ENCODE data around the gene CRACDL. TPM values are rescaled to one million over a fixed set of nuclear protein-coding genes. Genes with fewer than 3 reads are reported as not detected.
A peak's percentile ranks its signal among the peaks of the same experiment; 100 is the strongest.

The CRACDL gene
- total and polyA plus RNA-seq, 2 of the 13 experiments (the other 11 are each of a cell fraction or from before 2014, with no cell fraction given), result 0.15 to 0.26 TPM

DNA sequence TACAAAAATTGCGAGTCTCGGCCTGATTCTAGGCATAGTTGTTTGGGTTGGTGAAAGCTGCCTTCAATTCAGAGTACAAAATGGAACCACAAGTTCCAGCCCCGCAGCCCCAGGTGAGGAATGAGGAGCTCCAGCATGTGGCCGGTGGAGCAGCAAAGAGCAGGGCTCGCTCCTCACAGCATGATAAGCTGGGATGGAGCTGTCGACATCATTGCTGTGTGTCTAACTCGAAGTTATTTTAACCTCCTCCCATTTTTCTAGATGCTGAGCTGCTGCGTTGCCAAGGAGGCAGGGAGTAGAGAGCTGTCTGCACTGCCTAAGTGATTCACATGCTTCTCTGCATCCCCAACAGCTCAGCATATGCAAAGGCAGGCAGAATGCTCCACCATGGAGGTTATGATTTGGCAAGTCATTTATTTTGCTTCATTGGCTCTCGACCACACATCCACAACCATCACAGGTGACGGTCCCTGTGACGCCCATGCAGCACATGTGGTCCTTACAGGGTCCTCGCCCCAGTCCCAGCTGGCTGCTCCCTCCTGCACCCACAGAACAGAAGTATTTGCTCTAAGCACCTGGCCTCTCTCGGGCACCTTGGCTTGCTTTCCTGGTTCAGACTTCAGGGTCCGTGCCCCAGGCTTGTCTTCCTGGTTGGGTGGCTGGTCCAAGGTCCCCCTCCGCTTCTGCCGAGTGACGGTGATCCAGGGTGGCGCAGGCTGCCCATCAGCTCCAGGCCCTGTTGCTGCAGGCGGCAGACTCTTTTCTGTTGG, 139.1 kb downstream of the CRACDL start (continued):
- TF ChIP-seq MAF1 (CRISPR knock-in tag; IDR thresholded peaks at IDR 0.05; ENCODE audit: borderline replicate concordance) (no peak), TBX2 (CRISPR knock-in tag; IDR thresholded peaks at IDR 0.05; ENCODE audit: borderline replicate concordance) (no peak), HMGXB4 (CRISPR knock-in tag; IDR thresholded peaks at IDR 0.05; ENCODE audit: borderline replicate concordance in 1 of 2, low read depth in 1 of 2) (no peak), ZNF260 (CRISPR knock-in tag; IDR thresholded peaks at IDR 0.05; ENCODE audit: borderline replicate concordance, low read depth) (no peak), ZBTB39 (CRISPR knock-in tag; IDR thresholded peaks at IDR 0.05) (no peak), PCBP1 (IDR thresholded peaks at IDR 0.05; ENCODE audit: borderline replicate concordance, low read depth, low read length) (no peak), ZNF737 (CRISPR knock-in tag; IDR thresholded peaks at IDR 0.05; ENCODE audit: borderline replicate concordance) (0 out of 2 replicates have a peak, but pooled peaks have one; percentile 0), CENPX (CRISPR knock-in tag; IDR thresholded peaks at IDR 0.05) (no peak), ZNF883 (CRISPR knock-in tag; IDR thresholded peaks at IDR 0.05; ENCODE audit: not compliant biosample characterization) (no peak), SAFB2 (CRISPR knock-in tag; IDR thresholded peaks at IDR 0.05; ENCODE audit: borderline replicate concordance, low read depth) (no peak), ATF5 (CRISPR knock-in tag; IDR thresholded peaks at IDR 0.05; ENCODE audit: low read depth) (no peak)
- TF ChIP-seq, protein P1, sequence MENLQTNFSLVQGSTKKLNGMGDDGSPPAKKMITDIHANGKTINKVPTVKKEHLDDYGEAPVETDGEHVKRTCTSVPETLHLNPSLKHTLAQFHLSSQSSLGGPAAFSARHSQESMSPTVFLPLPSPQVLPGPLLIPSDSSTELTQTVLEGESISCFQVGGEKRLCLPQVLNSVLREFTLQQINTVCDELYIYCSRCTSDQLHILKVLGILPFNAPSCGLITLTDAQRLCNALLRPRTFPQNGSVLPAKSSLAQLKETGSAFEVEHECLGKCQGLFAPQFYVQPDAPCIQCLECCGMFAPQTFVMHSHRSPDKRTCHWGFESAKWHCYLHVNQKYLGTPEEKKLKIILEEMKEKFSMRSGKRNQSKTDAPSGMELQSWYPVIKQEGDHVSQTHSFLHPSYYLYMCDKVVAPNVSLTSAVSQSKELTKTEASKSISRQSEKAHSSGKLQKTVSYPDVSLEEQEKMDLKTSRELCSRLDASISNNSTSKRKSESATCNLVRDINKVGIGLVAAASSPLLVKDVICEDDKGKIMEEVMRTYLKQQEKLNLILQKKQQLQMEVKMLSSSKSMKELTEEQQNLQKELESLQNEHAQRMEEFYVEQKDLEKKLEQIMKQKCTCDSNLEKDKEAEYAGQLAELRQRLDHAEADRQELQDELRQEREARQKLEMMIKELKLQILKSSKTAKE (CRISPR knock-in tag; IDR thresholded peaks at IDR 0.05; ENCODE audit: borderline replicate concordance), result no peak
- TF ChIP-seq, protein P2, sequence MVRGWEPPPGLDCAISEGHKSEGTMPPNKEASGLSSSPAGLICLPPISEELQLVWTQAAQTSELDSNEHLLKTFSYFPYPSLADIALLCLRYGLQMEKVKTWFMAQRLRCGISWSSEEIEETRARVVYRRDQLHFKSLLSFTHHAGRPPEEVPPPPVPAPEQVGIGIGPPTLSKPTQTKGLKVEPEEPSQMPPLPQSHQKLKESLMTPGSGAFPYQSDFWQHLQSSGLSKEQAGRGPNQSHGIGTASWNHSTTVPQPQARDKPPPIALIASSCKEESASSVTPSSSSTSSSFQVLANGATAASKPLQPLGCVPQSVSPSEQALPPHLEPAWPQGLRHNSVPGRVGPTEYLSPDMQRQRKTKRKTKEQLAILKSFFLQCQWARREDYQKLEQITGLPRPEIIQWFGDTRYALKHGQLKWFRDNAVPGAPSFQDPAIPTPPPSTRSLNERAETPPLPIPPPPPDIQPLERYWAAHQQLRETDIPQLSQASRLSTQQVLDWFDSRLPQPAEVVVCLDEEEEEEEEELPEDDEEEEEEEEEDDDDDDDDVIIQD (CRISPR knock-in tag; IDR thresholded peaks at IDR 0.05; ENCODE audit: low read depth), result no peak
- TF ChIP-seq, protein P3, sequence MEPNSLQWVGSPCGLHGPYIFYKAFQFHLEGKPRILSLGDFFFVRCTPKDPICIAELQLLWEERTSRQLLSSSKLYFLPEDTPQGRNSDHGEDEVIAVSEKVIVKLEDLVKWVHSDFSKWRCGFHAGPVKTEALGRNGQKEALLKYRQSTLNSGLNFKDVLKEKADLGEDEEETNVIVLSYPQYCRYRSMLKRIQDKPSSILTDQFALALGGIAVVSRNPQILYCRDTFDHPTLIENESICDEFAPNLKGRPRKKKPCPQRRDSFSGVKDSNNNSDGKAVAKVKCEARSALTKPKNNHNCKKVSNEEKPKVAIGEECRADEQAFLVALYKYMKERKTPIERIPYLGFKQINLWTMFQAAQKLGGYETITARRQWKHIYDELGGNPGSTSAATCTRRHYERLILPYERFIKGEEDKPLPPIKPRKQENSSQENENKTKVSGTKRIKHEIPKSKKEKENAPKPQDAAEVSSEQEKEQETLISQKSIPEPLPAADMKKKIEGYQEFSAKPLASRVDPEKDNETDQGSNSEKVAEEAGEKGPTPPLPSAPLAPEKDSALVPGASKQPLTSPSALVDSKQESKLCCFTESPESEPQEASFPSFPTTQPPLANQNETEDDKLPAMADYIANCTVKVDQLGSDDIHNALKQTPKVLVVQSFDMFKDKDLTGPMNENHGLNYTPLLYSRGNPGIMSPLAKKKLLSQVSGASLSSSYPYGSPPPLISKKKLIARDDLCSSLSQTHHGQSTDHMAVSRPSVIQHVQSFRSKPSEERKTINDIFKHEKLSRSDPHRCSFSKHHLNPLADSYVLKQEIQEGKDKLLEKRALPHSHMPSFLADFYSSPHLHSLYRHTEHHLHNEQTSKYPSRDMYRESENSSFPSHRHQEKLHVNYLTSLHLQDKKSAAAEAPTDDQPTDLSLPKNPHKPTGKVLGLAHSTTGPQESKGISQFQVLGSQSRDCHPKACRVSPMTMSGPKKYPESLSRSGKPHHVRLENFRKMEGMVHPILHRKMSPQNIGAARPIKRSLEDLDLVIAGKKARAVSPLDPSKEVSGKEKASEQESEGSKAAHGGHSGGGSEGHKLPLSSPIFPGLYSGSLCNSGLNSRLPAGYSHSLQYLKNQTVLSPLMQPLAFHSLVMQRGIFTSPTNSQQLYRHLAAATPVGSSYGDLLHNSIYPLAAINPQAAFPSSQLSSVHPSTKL (CRISPR knock-in tag; IDR thresholded peaks at IDR 0.05), result no peak
